Prostate gland (tissue), 2 donors: ENCODE data around the gene PPM1L.

Source experiments
- CTCF ChIP-seq, 4 experiments: fragments of 200-600 bp in 2 of 4; fragments of 450-650 bp in 2 of 4; sonication (generic) in 2 of 4; IDR thresholded peaks; 1 replicate in 3 of 4; 2 replicates in 1 of 4; pipeline ENCODE4 v1.5.1; 2016 to 2019; ENCODE audit warnings: antibody characterized with exemption in 4 of 4, mild to moderate bottlenecking in 2 of 4, moderate library complexity in 2 of 4
- POLR2A ChIP-seq: fragments of 450-650 bp; IDR thresholded peaks from one replicate; pipeline ENCODE4 v1.6.1; 2016; ENCODE audit warnings: antibody characterized with exemption, mild to moderate bottlenecking

DNA sequence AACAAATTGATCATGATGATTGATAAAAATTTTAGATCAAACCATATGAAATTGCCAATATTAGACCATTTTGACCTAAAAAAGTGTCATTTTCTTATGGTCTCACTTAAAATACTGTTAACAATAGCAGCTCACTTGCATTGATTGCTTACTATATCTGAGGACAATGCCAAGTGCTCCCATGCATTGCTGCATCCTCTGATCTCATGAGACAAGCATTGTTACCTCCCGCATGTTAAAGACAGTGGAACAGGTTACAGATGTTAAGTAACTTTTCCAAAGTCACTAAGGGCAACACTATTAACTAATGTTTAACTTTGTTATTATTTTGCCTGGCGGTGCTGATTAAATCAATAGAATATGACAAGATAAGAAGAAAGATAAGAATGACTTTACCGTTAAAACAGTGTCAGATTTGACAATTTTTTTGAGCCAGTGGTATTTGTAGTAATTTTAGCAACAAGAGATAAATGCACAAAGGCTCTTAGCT is 69.3 kb downstream of the PPM1L start:
- no peak for TF ChIP-seq POLR2A
- no peak for TF ChIP-seq CTCF (IDR thresholded peaks at IDR 0.05)
